Stimulated activated CD4-positive, alpha-beta T cell treated with anti-CD3 and anti-CD28 coated beads, TNF-alpha, amount 100 ng/mL, for 4 hours (primary cell): Measurements from ENCODE around the gene ZFP36.

ENCODE experiments used
- DNase-seq, 3 experiments: peaks; one replicate each; pipeline ENCODE4 v3.0.0-alpha.2; 2020; ENCODE audit warnings: low read depth in 3 of 3

ZFP36 gene

DNA sequence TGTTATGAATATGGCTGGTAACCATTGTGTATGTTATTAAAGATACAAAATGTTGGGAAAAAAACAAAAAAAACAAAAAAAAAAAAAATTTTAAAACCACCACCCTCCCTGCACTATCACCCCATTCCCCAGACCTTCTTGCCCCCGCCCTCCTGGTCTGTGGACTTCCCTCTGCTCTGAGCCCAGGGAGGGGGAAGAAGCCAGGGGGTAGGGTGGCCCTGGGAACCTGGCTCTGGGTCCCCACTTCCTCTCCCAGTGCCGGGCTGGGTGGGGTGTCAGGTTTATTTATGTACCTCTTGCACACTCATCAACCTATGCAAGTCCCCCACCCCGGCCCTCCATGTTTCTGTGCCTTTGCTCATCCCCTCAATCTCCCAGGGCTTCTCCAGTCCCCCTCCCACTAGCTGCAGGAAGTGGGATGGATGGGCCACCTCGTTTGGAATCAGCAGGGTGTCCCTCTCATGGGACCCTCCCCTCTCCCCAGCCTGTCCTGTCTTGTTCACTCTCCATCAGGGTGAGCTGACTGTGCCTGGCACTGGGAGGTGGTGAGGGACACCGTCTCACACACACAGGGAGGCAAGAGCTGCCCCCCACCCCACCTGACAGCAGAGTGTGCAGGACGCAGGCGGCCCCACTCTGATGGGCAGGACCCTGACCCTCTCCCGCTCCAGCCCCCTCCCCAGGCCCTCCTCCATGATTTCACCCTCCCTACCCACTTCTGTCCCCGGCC is 21.6 kb upstream of the ZFP36 start:
- DNase-seq = no peak

DNA sequence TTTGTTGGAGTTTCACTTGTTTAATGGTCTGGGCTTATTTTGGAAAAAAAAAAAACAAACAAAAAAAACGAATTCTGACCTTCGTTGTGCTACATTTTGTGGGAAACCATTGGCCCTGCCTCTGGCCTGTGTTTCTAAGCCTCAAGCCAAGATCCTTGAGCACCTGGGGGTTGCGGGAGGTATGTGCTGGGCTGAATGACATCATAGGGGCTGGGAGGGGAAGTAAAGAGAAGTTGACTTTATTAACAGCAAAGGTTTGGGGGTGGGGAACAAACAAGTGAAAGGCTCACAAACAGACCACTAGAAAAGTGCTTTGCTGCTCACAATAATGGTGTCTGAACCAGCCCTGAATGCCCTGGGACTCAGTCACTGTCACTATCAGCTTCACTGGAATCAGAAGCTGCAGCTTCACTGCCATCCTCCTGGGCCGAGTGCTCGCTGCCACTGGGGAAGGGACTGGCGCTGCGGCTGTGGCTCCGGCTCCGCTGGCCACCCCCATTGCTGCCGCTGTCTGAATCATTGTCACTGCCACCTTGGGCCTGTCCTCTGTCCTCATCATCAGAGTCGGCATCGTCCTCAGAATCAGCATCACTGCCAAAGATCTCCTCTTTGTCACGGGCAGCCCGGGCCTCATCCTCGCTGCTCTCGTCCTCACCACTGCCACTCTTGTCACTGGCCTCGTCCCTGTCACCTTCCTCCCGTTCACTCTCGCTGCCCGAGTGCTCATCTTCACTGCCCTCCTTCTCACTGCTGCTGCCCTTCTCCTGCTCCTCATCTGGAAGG is 20.8 kb upstream of the ZFP36 start:
- no peak for DNase-seq

DNA sequence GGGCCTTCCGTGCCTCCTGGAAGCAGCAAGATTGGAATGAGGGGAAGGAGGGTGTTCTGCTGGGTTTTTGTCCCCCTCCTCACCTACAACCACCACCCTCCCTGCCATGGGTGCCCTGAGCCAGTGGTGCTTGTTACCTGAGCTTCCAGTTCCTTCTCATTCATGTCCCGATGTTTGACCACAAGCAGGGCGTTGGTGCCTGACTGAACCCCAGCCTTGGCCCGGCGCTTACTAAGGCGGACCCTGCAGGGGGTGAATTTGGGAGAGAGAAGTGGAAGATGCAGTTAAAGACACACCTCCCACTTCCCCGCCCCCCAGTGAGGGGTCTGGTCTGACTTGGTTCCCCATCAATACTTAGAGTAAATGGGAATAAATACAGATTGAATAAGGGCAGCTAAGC is 20.1 kb upstream of the ZFP36 start:
- no peak for DNase-seq

DNA sequence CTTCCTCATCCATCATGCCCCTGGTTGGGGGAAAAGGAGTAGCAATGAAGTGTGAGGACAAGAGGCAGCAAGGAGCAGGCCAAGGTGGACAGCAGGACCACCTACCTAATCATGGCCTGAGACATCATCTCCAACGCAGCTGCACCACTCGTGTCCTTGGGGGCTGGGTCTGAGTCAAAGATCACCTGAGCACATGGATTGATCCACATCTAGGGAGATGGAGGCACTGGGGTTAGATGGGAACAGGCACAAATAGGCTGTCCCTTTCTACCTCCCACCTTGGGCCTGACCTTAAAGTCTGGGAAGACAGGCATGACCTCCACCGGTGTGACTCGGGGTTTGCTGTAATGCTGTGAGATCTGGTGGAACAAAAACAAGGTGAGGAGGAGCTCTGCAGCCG is 18.0 kb upstream of the ZFP36 start:
- no peak for DNase-seq

- no peak for DNase-seq
Measured at GRCh38 chr19:39389631-39390414, 16.8 kb upstream of the ZFP36 start.

GRCh38 chr19:39390451-39390750 is 16.2 kb upstream of the ZFP36 start:
- DNase-seq = peak in 2 of 3 experiments; percentile 70 to 71

GRCh38 chr19:39390751-39391437 is 15.8 kb upstream of the ZFP36 start, which contains the start of the genes MED29 and PAF1:
MED29 (plus strand) TSS chr19:39391378; CDS start chr19:39391423, 45 bp downstream.
PAF1 (minus strand) TSS chr19:39391106; CDS start chr19:39390864, 242 bp downstream.
- peak; percentile 72 to 92 (median 91) for DNase-seq

GRCh38 chr19:39397360-39398296 is 9.0 kb upstream of the ZFP36 start:
- peak; percentile 89 to 95 (median 91) for DNase-seq

GRCh38 chr19:39398297-39398864 is 8.3 kb upstream of the ZFP36 start:
- DNase-seq = peak in 1 of 3 experiments; percentile 32

- DNase-seq = no peak
Measured at GRCh38 chr19:39399668-39400050, 7.0 kb upstream of the ZFP36 start.

DNA sequence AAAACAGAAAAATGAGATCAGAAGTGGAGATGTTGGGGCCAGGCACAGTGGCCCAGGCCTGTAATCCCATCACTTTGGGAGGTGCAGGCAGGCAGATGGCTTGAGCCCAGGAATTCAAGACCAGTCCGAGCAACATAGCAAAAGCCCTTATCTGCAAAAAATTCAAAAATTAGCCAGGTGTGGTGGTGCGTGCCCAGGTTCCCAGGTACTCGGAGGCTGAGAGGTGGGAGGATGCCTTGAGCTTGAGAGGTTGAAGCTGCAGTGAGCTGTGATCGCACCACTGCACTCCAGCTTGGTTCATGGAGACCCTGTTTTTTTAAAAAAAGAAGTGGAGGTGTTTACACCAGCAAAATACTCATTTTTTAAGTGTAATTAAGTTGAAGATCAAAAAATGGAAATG is 6.6 kb upstream of the ZFP36 start:
- no peak for DNase-seq

- no peak for DNase-seq
Measured at GRCh38 chr19:39401070-39401548, 5.5 kb upstream of the ZFP36 start.

- peak; percentile 45 to 63 (median 51) for DNase-seq
Measured at GRCh38 chr19:39401549-39402345, 4.9 kb upstream of the ZFP36 start.

DNA sequence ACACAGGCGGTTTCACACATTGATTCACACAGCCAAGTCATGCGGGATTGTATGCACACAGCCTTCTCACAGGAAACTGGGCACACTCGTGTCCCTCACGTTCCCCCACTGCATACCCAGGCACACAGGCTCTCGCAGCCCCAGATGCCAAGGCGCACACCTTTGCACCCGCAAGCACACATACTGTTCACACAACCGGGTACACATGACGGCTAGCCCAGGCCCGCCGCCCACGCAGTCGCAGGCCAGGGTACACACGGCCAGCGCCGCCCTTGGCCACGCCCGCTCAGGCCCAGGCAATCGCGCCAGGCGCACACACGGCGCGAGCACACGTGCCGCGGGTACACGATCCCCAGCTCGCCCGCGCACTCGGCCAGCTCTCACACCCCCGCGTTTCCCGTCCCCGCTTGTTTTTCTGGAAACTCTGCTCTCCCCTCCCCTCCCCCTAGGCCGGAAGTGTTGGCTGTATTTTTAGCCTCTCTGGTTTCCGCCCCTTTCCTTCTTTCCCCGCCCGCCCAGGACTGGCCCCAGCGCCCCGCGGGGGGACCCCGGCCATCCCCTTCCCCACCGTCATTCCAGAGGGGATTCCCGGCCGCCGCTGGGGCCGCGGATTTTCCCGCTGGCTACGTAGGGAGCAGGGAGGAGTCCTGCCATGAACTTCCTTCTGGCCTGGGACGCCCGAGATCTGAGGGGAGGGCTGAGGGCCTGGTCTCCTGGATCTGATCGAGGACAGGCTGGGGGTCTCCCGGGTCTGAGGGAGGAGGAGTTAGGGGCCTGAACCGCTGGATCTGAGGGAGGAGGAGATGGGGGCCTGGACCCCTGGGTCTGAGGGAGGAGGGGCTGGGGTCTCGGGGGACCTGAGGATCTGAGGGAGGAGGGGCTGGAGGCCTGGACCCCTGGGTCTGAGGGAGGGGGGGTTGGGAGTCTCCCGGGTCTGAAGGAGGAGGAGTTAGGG is 4.0 kb upstream of the ZFP36 start:
- DNase-seq = peak; percentile 70 to 80 (median 72)

- DNase-seq = peak; percentile 91 to 92 (median 91)
Measured at GRCh38 chr19:39403331-39404312, 3.0 kb upstream of the ZFP36 start.

- DNase-seq = no peak
Measured at GRCh38 chr19:39405261-39405957, 1.2 kb upstream of the ZFP36 start.
